HG03442 (cell line): Measurements from ENCODE around the gene CDK13.
"Not testable (repeated sequence)": the region's sequence is repeated elsewhere in the genome, so short reads cannot be mapped to it uniquely, and the experiment has no call there.

Source experiments
- ATAC-seq: cut with Tn5 transposase; IDR thresholded peaks from one replicate; pipeline ENCODE4 v1.9.1; 2021; ENCODE audit warnings: mild to moderate bottlenecking, moderate library complexity; ENCODE audit not compliant: unreplicated experiment

The CDK13 gene

DNA sequence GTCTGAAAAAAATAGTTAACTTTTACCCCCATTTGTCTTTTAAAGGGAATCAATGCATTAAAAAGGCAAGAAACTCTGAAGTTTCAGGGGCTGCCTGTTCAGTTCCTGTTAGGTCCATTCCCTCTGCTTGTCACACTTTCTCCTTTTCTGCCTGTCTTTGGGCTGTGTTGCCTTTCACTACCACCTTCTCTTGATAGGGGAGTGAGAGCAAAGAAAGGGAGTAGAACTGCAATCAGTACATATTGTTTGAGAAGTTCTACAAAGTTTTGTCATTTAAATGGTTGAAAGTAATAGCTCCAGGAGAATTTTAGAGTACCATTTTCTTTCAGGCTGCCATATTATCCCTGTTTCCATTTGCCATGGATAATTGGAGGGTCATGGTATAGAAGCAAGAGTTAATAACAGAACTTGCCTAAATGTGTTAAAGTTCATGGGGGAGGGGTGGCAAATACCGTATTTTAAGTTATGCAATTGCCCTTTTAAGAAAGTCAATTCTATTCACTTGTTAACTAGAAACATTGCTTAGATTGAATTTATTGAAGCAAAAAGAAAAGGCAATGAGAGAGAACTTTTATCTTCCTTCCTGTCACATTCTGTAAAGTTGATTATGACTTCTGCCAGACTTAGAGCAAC, 145.8 kb downstream of the CDK13 start:
- no peak for ATAC-seq

DNA sequence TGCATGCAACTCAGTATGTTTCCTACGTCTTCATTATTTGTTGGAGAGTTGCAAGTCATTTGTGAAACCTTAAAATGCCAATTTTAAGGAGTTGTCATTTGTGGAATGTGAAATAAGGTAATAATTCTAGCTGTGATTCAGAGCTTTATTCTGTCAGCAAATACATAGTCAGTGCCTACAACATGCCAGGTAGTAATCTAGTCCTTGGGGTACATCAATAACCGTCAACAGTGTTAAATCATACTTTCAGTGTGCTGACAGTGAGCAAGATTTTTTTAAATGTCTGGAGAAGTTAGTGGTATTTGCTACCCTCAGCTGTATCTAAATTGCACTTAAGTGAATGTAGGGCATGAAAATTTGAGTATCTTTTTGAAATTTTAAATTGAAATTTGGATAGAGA, 147.7 kb downstream of the CDK13 start:
- no peak for ATAC-seq

DNA sequence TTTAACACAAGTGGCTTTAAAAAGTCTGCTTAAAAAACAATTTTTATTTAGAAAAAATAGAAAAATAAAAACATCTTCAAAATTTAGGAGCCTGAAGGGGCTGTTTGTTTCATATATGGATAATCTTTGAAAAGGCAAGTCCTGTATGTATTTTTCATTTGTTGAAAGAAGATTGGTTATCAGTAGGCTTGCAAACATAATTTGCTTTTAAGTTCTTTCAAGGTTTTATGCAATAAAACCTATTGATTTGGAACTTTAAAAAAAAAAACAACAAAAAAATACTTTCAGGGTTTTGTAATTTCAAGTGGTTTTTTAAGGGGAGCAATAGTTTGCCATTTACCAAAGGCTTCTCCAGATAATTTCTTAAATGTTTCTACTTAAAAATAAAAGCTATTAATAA, 148.8 kb downstream of the CDK13 start:
- no peak for ATAC-seq

DNA sequence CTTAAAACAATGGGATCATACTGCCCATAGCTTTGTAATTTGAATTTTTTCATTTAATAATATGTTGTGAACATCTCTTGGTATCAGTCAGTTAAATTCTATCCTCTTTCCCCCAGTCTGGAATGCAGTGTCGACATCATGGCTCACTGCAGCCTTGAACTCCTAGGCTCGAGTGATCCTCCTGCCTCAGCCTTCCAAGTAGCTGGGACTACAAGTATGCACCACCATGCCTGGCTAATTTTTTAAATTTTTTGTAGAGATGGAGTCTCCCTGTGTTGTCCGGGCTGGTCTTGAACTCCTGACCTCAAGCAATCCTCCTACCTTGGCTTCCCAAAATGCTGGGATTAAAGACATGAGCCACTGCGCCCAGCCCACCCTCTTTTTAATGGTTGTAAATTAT, 149.8 kb downstream of the CDK13 start:
- ATAC-seq, result no peak

DNA sequence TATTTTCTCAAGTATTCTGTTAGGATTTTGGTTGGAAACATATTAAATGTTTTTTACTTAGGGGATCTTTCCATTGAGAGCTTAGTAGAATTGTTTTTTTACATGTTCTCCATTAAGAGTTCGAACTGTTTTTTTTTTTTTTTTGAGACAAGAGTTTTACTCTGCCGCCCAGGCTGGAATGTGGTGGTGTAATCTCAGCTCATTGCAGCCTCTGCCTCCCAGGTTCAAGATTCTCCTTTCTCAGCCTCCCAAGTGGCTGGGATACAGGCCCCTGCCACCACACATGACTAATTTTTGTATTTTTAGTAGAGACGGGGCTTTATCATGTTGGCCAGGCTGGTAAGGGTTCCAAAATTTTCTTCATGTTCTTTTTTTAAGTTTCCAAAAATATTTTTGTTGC, 151.1 kb downstream of the CDK13 start:
- ATAC-seq, result no peak

DNA sequence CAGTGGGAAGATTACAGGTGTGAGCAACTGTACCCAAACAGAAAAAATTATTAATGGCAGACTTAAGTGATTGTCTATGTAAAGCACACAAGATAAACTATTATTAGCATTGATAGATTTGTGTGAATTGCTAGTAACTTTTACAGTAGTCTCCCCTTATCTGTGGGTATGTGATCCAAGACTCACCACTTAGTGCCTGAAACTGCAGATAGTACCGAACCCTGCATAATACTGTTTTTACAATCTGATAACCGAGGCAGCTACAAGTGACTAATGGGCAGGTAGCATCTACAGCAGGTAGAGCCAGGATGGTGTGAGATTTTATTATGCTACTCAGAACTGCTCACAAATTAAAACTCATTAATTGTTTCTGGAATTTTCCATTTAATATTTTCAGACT, 152.8 kb downstream of the CDK13 start:
- ATAC-seq, result no peak

DNA sequence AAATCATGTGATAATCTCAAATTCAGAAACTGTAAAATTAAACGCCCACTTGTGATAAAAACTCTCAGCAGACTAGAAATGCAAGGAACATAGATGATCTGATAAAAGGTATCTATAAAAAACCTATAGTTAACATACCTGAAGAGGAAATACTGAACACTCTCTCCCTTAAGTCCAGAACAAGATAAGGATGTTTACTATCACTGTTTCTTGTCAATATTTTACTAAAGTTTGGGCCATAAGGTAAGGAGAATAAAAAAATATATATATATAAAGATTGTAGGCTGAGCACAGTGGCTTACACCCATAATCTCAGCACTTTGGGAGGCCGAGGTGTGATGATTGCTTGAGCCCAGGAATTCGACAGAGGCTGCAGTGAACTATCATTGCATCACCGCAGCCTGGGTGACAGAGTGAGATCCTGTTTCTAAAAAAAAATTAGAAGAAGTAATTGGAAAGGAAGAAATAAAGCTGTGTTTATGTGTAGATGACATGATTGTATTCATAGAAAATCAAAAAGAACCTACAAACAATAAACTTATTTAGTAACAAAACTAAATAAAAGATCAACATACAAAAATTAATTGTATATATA, 155.9 kb downstream of the CDK13 start:
- ATAC-seq, result no peak

DNA sequence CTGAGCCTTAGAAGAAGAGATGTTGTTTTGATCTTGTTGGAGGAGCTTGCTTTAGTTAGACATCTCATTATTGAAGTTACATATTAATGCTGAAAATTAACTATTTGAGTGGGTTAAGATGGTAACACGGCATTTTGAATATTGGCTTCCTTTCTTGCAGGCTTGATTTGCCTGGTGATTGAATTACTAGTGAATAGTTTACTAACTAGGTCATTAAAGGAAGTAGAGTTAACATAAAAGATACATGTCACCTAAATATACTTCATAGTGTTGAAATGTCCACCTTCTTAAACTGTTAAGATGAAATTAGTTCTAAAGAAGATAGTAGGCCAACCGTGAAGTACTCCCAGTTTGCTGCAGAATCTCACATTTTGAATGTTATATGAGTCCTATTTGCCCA, 165.9 kb downstream of the CDK13 start:
- no peak for ATAC-seq

DNA sequence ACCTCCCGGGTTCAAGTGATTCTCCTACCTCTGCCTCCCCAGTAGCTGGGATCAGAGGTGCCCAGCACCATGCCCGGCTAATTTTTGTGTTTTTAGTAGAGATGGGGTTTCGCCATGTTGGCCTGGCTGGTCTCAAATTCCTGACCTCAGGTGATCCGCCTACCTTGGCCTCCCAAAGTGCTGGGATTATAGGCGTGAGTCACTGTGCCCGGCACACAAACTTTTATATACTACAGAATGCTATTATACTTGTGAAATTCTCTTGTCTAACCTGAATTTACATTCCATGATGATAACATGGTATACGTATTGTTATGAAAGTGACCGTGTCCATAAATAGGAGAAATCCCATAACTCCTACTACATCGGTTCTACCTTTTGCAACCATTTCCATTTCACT, 167.1 kb downstream of the CDK13 start:
- not testable (repeated sequence) for ATAC-seq

DNA sequence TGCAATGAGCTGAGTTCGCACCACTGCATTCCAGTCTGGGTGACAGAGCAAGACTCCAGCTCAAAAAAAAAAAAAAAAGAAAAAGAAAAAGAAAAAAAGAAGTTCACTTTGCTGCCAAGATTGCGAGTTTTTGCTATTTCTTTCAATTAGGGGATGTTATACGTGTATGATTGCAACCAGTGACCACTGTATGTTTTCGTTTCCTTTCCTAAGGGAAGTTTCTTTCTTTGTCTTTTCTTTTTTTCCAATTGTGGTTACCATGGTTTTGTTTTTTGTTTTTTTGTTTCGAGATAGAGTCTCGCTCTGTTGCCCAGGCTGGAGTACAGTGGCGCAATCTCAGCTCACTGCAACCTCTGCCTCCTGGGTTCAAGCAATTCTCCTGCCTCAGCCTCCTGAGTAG, 168.1 kb downstream of the CDK13 start:
- not testable (repeated sequence) for ATAC-seq

DNA sequence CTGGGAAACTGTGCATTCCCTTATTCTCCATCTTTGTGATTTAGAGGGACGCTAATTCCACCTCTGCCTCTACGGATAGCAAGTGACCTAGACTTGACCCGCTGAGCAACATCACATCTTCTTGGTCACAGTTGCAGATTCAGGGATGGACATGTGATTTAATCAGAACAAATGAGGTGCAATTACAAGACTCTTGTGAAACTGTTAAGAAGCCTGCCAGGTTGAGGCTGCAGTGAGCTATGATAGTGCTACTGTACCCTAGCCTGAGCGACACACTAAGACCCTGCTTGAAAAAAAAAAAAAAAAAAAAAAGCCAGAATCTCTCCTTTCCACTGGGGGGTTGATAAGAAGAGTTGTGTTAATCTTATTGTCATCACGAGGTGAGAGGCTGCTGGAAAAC, 170.0 kb downstream of the CDK13 start:
- no peak for ATAC-seq

DNA sequence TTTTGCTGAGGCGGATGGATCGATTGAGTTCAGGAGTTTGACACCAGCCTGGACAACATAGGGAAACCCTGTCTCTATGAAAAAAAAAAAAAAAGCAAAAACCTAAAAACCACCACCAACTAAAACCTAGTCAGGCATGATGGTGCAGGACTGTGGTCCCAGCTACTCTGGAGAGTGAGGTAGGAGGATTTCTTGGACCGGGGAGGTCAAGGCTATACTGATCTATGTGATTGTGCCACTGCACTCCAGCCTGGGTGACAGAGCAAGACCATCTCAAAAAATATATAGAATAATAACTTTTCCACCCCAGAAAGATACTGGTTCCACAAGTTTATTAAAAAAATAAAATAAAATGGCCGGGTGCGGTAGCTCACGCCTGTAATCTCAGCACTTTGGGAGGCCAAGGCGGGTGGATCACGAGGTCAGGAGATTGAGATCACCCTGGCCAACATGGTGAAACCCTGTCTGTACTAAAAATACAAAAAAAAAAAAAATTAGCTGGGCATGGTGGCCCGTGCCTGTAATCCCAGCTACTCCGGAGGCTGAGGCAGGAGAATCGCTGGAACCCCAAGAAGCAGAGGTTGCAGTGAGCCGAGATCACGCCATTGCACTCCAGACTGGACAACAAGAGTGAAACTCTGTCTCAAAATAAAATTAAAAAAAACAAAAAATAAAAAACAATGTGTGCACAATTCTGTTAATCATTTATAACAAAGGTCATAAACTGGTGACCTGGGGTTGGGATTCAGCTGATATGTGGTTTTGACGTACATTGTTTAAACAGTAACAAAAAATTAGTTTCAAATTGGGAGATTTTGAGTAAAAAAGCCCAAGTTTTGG, 172.3 kb downstream of the CDK13 start:
- not testable (repeated sequence) for ATAC-seq

DNA sequence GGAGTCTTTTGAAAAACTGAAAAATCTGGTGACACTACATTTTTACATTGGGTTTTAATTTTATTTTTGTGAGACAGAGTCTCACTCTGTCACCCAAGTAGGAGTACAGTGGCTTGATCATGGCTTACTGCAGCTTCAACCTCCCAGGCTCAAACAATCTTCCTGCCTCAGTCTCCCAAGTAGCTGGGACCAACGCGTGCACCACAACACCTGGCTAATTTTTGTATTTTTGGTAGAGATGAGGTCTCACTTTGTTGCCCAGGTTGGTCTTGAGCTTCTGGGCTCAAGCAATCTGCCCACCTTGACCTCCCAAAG, 172.8 kb downstream of the CDK13 start:
- ATAC-seq, result no peak

DNA sequence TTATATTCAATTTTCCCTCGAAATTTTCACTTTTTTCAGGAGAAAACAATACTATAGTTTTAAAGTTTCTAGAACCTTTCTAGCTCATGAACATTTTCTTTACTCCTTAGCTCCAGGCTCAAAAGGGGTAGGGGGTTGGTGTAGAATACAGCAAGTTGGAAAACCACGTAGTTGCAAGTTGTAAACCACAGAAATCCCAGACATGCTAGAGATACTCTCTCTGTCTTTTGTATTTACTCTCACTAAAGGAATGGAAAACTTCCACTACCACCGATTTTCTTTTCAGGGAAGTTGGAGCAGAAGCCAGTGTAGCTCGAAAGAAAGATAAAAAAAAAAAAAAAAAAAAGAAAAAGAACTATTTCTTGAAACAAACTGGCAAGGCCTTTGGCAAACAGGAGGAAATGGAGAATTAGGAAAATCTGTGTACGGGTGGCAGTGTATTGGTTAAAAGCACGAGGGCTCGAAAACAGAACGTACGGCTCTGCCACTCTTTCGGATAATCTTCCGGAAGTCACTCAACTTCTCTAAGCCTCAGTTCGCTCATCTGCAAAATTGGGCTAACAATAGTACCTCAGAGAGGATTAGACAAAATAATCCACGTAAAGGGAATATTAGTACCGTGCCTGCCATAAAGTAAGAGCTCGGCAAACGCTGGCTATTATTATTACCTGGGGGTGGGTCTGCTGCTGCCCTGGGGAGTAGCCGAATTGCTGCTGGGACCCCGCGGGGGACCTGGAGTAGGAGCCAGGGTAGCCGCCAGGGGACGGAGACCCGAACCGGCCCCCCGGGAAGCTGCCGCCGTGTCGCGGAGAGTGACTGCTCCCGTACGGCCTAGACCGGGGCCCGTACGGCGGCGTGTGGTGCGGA, 183.7 kb downstream of the CDK13 start:
- peak; percentile 8 for ATAC-seq

DNA sequence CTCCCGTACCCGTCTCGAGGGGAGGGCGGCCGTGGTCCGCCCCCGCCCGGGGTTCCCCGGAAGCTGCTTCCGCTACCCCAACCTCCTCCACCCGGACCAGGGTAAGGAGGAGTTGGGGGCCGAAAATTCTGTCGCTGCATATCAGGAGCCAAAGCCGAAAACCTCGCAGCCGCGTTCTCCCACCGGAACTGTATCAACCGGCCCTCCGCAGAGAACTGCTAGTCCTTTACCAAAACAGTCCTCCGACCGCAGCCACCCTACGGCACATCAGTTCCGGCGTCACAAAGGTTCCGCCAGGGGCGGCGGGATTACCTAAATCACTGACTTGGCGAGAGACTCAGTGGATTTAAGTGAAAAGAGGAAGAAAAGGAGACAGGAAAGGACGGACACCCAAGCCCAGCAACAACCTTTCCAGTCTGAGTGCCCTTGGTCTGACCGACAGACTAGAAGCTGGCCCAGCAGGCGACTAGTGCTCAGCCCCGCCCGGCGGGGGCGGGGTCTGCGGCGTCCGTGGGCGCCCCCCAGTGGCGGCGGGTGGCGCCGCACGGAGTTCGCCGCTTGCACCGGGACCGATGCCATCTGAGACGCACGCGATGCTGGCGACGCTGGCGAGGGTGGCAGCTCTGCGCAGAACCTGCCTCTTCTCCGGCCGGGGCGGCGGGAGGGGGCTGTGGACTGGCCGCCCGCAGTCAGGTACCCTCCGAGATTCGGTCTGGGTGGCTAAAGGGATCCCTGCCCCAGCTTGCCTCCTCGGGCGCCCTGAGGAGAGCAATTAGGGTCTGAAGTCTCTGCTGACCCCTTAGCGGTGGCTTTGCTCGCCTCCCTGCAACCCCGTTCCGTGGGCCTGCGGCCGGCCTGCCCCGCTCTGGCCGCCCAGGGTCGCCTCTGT, 184.6 kb downstream of the CDK13 start, which contains the start of the genes MPLKIP and SUGCT:
Gene MPLKIP (minus strand): TSS at position 195 of the 889 bp plus-strand sequence. CDS start 55 bp downstream, at position 140.
Gene SUGCT (plus strand): TSS at position 578 of the 889 bp plus-strand sequence.
- ATAC-seq, result peak; percentile 88

DNA sequence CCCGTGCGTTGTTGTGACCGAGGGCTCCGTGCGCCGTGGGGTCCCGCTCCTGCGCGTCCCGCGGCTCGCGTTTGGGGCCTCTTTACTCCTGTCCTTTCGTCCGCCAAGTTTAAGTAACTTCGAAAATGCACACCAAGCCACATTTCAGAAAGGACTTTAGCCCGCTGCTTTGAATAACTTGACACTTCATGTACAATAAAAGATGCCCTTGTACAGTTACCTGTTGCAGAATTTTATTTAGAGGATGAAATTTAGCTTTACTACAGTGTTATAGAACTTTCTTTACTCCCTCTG, 185.2 kb downstream of the CDK13 start:
- ATAC-seq, result no peak

DNA sequence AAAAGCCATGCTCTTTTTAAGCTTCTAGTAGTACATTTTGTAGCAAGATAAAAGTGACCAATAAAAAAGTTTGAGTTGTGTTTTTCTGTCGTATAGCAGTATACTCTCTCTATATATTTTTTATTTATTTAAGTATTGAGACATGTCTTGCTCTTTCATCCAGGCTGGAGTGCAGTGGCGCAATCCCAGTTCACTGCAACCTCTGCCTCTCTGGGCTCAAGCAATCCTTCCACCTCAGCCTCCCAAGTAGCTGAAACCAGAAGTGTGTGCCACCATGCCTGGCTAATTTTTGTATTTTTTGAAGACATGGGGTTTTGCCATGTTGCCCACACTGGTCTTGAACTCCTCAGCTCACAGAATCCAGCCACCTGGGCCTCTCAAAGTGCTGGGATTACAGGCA, 187.5 kb downstream of the CDK13 start:
- ATAC-seq, result no peak

DNA sequence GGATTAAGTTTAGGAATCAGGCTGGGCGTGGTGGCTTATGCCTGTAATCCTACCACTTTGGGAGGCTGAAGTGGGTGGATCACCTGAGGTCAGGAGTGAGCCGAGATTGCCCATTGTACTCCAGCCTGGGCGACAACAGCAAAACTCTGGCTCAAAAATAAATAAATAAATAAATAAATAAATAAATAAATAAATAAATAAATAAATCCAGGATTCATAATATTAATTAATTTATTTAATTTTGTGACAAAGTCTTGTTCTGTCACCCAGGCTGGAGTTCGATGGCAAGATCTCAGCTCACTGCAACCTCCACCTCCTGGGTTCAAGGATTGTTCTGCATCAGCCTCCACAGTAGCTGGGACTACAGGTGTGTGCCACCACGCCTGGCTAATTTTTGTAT, 188.9 kb downstream of the CDK13 start:
- ATAC-seq, result no peak

DNA sequence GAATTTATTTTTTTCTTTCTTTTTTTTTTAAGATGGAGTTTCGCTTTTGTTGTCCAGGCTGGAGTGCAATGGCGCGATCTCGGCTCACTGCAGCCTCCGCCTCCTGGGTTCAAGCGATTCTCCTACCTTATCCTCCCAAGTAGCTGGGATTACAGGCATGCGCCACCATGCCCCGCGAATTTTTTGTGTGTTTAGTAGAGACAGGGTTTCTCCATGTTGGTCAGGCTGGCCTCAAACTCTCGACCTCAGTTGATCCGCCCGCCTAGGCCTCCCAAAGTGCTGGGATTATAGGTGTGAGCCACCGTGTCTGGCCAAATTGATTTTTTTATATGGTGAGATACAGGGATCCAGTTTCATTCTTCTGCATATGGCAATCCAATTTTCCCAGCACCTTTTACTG, 189.8 kb downstream of the CDK13 start:
- ATAC-seq, result not testable (repeated sequence)

DNA sequence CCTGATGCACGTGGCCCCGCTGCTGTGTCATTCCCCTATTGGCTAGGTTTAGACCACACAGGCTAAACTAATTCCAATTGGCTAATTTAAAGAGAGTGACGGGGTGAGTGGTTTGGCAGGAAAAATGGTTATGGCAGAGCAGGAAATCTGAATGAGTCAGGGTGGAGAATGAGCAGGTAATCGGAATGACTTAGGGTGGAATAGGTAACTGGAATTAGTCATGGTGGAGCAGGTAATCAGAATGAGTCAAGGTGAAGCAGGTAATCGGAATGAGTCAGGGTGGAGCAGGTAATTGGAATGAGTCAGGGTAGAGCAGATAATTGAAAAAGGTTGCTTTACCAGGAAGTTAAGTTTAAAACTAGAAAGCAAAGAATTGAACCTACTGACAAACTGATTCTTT, 191.9 kb downstream of the CDK13 start:
- ATAC-seq, result not testable (repeated sequence)
